ENCODE measurements around the gene IGFBP1.

- TF ChIP-seq ZNF140 (CRISPR knock-in tag; IDR thresholded peaks at IDR 0.05) (no peak), NFIC (IDR thresholded peaks at IDR 0.05) (no peak), POLR2G (IDR thresholded peaks at IDR 0.05; ENCODE audit: low read depth, low read length) (no peak), ZFP30 (CRISPR knock-in tag; IDR thresholded peaks at IDR 0.05; ENCODE audit: borderline replicate concordance) (no peak), RFX5 (IDR thresholded peaks at IDR 0.05; ENCODE audit: low read depth, low read length) (no peak), NR2C2 (CRISPR knock-in tag; IDR thresholded peaks at IDR 0.05) (no peak), NR2C2 (tag; IDR thresholded peaks at IDR 0.05) (no peak), XRCC5 (IDR thresholded peaks at IDR 0.05; ENCODE audit: low read depth, low read length) (no peak)
- TF ChIP-seq, protein P1, sequence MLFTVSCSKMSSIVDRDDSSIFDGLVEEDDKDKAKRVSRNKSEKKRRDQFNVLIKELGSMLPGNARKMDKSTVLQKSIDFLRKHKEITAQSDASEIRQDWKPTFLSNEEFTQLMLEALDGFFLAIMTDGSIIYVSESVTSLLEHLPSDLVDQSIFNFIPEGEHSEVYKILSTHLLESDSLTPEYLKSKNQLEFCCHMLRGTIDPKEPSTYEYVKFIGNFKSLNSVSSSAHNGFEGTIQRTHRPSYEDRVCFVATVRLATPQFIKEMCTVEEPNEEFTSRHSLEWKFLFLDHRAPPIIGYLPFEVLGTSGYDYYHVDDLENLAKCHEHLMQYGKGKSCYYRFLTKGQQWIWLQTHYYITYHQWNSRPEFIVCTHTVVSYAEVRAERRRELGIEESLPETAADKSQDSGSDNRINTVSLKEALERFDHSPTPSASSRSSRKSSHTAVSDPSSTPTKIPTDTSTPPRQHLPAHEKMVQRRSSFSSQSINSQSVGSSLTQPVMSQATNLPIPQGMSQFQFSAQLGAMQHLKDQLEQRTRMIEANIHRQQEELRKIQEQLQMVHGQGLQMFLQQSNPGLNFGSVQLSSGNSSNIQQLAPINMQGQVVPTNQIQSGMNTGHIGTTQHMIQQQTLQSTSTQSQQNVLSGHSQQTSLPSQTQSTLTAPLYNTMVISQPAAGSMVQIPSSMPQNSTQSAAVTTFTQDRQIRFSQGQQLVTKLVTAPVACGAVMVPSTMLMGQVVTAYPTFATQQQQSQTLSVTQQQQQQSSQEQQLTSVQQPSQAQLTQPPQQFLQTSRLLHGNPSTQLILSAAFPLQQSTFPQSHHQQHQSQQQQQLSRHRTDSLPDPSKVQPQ (CRISPR knock-in tag; IDR thresholded peaks at IDR 0.05; ENCODE audit: borderline replicate concordance), result no peak
Observed at GRCh38 chr7:45890125-45890901, 2.0 kb downstream of the IGFBP1 start.

Measured in K562 (cell line).